GM13977 (cell line): Measurements from ENCODE around the gene SERPINA12.

ENCODE experiments used
- DNase-seq: peaks from one replicate; pipeline ENCODE4 v3.0.0; 2012; ENCODE audit warnings: low spot score
- CTCF ChIP-seq: IDR thresholded peaks from 2 replicates; pipeline ENCODE4 v1.5.1; 2012; ENCODE audit warnings: mild to moderate bottlenecking, control low read depth; ENCODE audit not compliant: insufficient read depth; ENCODE audit errors: extremely low read depth, missing control alignments
- in situ Hi-C: fragments of 300-500 bp; cut with MboI; formaldehyde crosslinking; loops from one replicate; pipeline ENCODE4 v1.12.0; 2022; ENCODE audit warnings: low sequenced_read_pairs, low pct_unique_long_range_greater_than_20kb, mixed read lengths, inconsistent platforms; ENCODE audit not compliant: unreplicated experiment

SERPINA12 gene

GRCh38 chr14:94446126-94446525 is 63.1 kb downstream of the SERPINA12 start:
- DNase-seq, result no peak
- TF ChIP-seq CTCF, result no peak
- in situ Hi-C loops, result no loop called here

GRCh38 chr14:94445003-94445402 is 64.3 kb downstream of the SERPINA12 start:
- in situ Hi-C loops, result no loop called here
- no peak for TF ChIP-seq CTCF
- no peak for DNase-seq

DNA sequence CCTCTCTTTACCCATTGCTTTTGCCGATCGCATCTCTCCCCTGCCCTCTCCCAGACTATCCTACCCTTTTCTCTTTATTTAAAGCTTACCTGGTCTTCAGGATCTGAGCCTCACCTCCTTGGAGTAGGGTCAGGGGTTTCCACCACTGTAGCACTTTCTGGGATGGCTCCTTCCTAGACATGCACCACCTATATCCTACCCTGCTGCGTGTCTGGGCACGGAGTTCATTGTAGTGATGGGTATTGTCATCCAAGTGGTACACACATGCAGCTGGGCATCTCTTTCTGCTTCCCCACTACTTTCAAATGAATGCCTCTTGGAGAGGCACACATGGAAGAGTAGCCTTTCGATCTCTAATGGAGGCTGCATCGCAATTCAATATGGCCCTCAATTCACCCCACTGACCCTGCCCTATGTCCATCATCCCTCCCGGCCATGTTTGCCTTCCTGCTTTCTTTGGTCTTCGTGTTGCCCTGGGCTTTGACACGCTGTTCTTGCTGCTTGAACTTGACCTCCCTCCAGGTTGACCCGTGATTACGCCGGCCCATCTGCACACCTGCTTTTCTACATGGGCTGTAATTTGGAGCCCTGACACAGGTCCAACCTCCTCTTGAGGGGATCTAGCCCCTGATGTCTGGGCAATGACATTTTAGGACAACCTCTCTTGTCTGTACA is 67.6 kb downstream of the SERPINA12 start:
- no peak for TF ChIP-seq CTCF
- DNase-seq, result no peak
- in situ Hi-C loops, result no loop called here

- TF ChIP-seq CTCF, result no peak
- in situ Hi-C loops, result no loop called here
- DNase-seq, result no peak
Observed at GRCh38 chr14:94441130-94441529, 68.1 kb downstream of the SERPINA12 start.

DNA sequence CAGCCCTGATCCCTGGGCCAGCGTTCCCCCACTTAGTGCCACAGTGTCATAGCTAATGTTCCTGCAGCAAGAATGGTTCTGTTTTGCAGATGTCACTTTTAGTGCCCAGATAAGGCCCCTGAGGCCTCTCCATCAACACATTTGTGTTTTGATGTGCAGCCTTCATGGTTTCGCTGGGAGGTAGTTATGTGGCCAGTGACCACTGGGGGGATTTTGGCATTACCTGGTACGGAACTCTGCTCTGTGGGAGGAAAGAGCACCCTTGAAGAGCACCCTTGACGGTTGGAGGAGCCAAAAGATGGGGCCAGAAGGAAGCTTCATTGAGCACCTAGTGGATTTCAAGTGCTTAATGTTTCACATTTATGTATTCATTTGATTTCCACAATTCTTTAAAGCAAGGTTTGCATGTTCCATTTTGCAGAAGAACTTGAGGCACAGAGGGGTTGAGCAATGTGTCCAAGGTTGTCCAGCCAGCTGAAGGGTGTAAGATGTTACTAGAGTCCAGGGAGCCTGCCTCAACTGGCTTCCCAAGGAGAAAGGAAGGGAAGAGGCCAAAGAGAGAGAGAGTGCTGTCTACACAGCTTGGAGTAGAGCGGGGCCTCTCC is 69.7 kb downstream of the SERPINA12 start:
- DNase-seq, result no peak
- no peak for TF ChIP-seq CTCF
- in situ Hi-C loops, result no loop called here
